Liver (tissue), 9 donors: ENCODE results near the gene UBAP2. TPM values are rescaled to one million over a fixed set of nuclear protein-coding genes. Genes with fewer than 3 reads are reported as not detected.

Experiments
- DNase-seq: peaks from one replicate; pipeline ENCODE4 v3.0.0-alpha.2; 2017; ENCODE audit warnings: low spot score
- H3K27ac ChIP-seq, 2 donors: one replicate each; pipeline ENCODE4 v1.7.0; 2013; ENCODE audit warnings: inconsistent platforms in 2 of 2, low read length in 2 of 2, control low read depth in 1 of 2, low read depth in 1 of 2, mild to moderate bottlenecking in 1 of 2
- H3K27me3 ChIP-seq, 4 donors: one replicate each; pipeline versions ENCODE4 v1.6.1 to v1.7.0; 2013; ENCODE audit warnings: low read length in 3 of 4, inconsistent platforms in 1 of 4, mild to moderate bottlenecking in 1 of 4, moderate library complexity in 1 of 4; ENCODE audit not compliant: control insufficient read depth in 4 of 4, insufficient read depth in 4 of 4
- H3K36me3 ChIP-seq, 4 donors: one replicate each; pipeline versions ENCODE4 v1.6.1 to v1.7.0; 2013; ENCODE audit warnings: low read length in 3 of 4, mild to moderate bottlenecking in 3 of 4, low read depth in 1 of 4, moderate library complexity in 1 of 4; ENCODE audit not compliant: control insufficient read depth in 4 of 4, insufficient read depth in 3 of 4
- H3K4me1 ChIP-seq, 4 donors: one replicate each; pipeline versions ENCODE4 v1.6.1 to v1.7.0; 2013; ENCODE audit warnings: low read length in 3 of 4, mild to moderate bottlenecking in 3 of 4, moderate library complexity in 1 of 4; ENCODE audit not compliant: control insufficient read depth in 4 of 4, insufficient read depth in 4 of 4
- H3K4me3 ChIP-seq, 3 donors: one replicate each; pipeline versions ENCODE4 v1.6.1 to v1.7.0; 2013; ENCODE audit warnings: low read length in 3 of 3, control low read depth in 1 of 3, low read depth in 1 of 3, mild to moderate bottlenecking in 1 of 3
- H3K9ac ChIP-seq, 2 donors: one replicate each; pipeline ENCODE4 v1.7.0; 2013; ENCODE audit warnings: low read length in 2 of 2, mild to moderate bottlenecking in 2 of 2, moderate library complexity in 2 of 2, control low read depth in 1 of 2, low read depth in 1 of 2
- H3K9me3 ChIP-seq, 4 donors: one replicate each; pipeline versions ENCODE4 v1.6.1 to v1.7.0; 2013; ENCODE audit warnings: low read length in 3 of 4; ENCODE audit not compliant: control insufficient read depth in 4 of 4
- ATF3 ChIP-seq: IDR thresholded peaks from 2 replicates; pipeline ENCODE4 v1.6.1; 2016; ENCODE audit warnings: antibody characterized with exemption
- CTCF ChIP-seq: fragments of 150-350 bp; IDR thresholded peaks from 2 replicates; pipeline ENCODE4 v1.5.1; 2017; ENCODE audit warnings: improper control_type of control experiment, low read depth, low read length; ENCODE audit not compliant: missing input control
- EGR1 ChIP-seq, 2 donors: IDR thresholded peaks; 2 replicates each; pipeline ENCODE4 v1.6.1; 2016 to 2018; ENCODE audit warnings: antibody characterized with exemption in 2 of 2, low read depth in 2 of 2
- FOXA1 ChIP-seq: IDR thresholded peaks from 2 replicates; pipeline ENCODE4 v1.6.1; 2016; ENCODE audit warnings: antibody characterized with exemption
- FOXA2 ChIP-seq: IDR thresholded peaks from 2 replicates; pipeline ENCODE4 v1.6.1; 2016; ENCODE audit warnings: antibody characterized with exemption
- GABPA ChIP-seq, 2 donors: IDR thresholded peaks in 1 of 2; conservative IDR thresholded peaks in 1 of 2; 2 replicates each; pipeline ENCODE4 v1.6.1; 2016; ENCODE audit warnings: antibody characterized with exemption in 2 of 2, mild to moderate bottlenecking in 1 of 2, moderate library complexity in 1 of 2
- HNF4A ChIP-seq, 2 donors: conservative IDR thresholded peaks; 2 replicates each; pipeline ENCODE4 v1.6.1; 2016; ENCODE audit warnings: antibody characterized with exemption in 2 of 2, mild to moderate bottlenecking in 2 of 2
- HNF4G ChIP-seq: IDR thresholded peaks from 2 replicates; pipeline ENCODE4 v1.6.1; 2016; ENCODE audit warnings: antibody characterized with exemption
- JUND ChIP-seq, 2 donors: IDR thresholded peaks; 2 replicates each; pipeline ENCODE4 v1.6.1; 2016; ENCODE audit warnings: antibody characterized with exemption in 2 of 2
- MAX ChIP-seq: IDR thresholded peaks from 2 replicates; pipeline ENCODE4 v1.6.1; 2016; ENCODE audit warnings: antibody characterized with exemption
- NR2F2 ChIP-seq: IDR thresholded peaks from 2 replicates; pipeline ENCODE4 v1.6.1; 2016; ENCODE audit warnings: antibody characterized with exemption
- RAD21 ChIP-seq, 2 donors: IDR thresholded peaks; 2 replicates each; pipeline ENCODE4 v1.6.1; 2016; ENCODE audit warnings: antibody characterized with exemption in 2 of 2, mild to moderate bottlenecking in 2 of 2
- REST ChIP-seq: IDR thresholded peaks from 2 replicates; pipeline ENCODE4 v1.6.1; 2016; ENCODE audit warnings: antibody characterized with exemption, mild to moderate bottlenecking
- RXRA ChIP-seq, 2 donors: IDR thresholded peaks; 2 replicates each; pipeline ENCODE4 v1.6.1; 2017 to 2018; ENCODE audit warnings: antibody characterized with exemption in 2 of 2, mild to moderate bottlenecking in 1 of 2
- SP1 ChIP-seq: IDR thresholded peaks from 2 replicates; pipeline ENCODE4 v1.6.1; 2018; ENCODE audit warnings: antibody characterized with exemption, mild to moderate bottlenecking
- TAF1 ChIP-seq: conservative IDR thresholded peaks from 2 replicates; pipeline ENCODE4 v1.6.1; 2016; ENCODE audit warnings: antibody characterized with exemption, mild to moderate bottlenecking
- YY1 ChIP-seq: IDR thresholded peaks from 2 replicates; pipeline ENCODE4 v1.6.1; 2016; ENCODE audit warnings: antibody characterized with exemption, mild to moderate bottlenecking
- ZBTB33 ChIP-seq: IDR thresholded peaks from 2 replicates; pipeline ENCODE4 v1.6.1; 2016; ENCODE audit warnings: antibody characterized with exemption
- WGBS: extraction: QIAGEN DNeasy Blood & Tissue Kit; methylation state at CpG from one replicate; pipeline ENCODE4 v1.1.7; 2013; 5-methylcytosine and 5-hydroxymethylcytosine counted together
- polyA plus RNA-seq, 2 donors: library from polyadenylated mRNA; stranded (reverse) in 1 of 2; unstranded in 1 of 2; fragments of 200-250 nt in 1 of 2; fragments of >200 nt in 1 of 2; fragmentation: Nextera tagmentation in 1 of 2; extraction: Ambion mirVana in 1 of 2; gene quantifications; one replicate each; pipeline versions ENCODE4 v1.2.1 to v1.2.3, GENCODE V29; 2013 to 2015
- total RNA-seq, 2 donors: library from RNA; depleted of rRNA; stranded (reverse); fragments of >200 nt; gene quantifications; one replicate each; pipeline ENCODE4 v1.2.3, GENCODE V29; 2014
- donor health status: healthy.
- donor health status: healthy.
- donor health status: healthy.
- donor health status: healthy.
- donor health status: healthy.

UBAP2 gene
- total and polyA plus RNA-seq, 4 donors = 5.4 to 12.6 (median 8.3) TPM

GRCh38 chr9:34072410-34072809 lies 23.7 kb upstream of the UBAP2 start:
- Histone ChIP-seq H3K4me3 (no peak overlapping the region), H3K36me3 (no peaks in the 10 kb centered on the region), H3K27ac (no peak overlapping the region), H3K4me1 (peaks cover 3 to 18% (median 15%) of the 10 kb centered on the region in 4 donors), H3K9me3 (no peaks in the 10 kb centered on the region), H3K27me3 (no peaks in the 10 kb centered on the region), H3K9ac (no peak overlapping the region)
- no peak for DNase-seq
- no peak for TF ChIP-seq TAF1
- TF ChIP-seq EGR1 (IDR thresholded peaks at IDR 0.05; ENCODE audit: low read depth in 2 of 2) = no peak
- TF ChIP-seq RXRA (IDR thresholded peaks at IDR 0.05) = no peak
- TF ChIP-seq NR2F2 = no peak
- no peak for TF ChIP-seq HNF4A (conservative IDR thresholded peaks at IDR 0.05)
- TF ChIP-seq JUND (IDR thresholded peaks at IDR 0.05) = no peak
- no peak for TF ChIP-seq REST
- no peak for TF ChIP-seq RAD21 (IDR thresholded peaks at IDR 0.05)
- TF ChIP-seq CTCF = no peak
- TF ChIP-seq GABPA (IDR thresholded peaks at IDR 0.05 in 1 of 2, conservative IDR thresholded peaks at IDR 0.05 in 1 of 2) = no peak
- TF ChIP-seq FOXA2 = no peak
- no peak for TF ChIP-seq ATF3
- no peak for TF ChIP-seq YY1
- no peak for TF ChIP-seq FOXA1
- no peak for TF ChIP-seq MAX
- no peak for TF ChIP-seq HNF4G
- no peak for TF ChIP-seq SP1
- 96% methylated on average over 2 of the region's 2 CpGs for WGBS

- Histone ChIP-seq H3K27ac (no peak overlapping the region), H3K27me3 (no peaks in the 10 kb centered on the region), H3K36me3 (no peaks in the 10 kb centered on the region), H3K4me3 (no peak overlapping the region), H3K4me1 (peaks cover 3 to 18% (median 15%) of the 10 kb centered on the region in 4 donors), H3K9me3 (no peaks in the 10 kb centered on the region), H3K9ac (no peak overlapping the region)
- 90% methylated on average over 5 of the region's 5 CpGs for WGBS
- no peak for DNase-seq
- TF ChIP-seq GABPA (IDR thresholded peaks at IDR 0.05 in 1 of 2, conservative IDR thresholded peaks at IDR 0.05 in 1 of 2) (no peak), TAF1 (no peak), SP1 (no peak), ATF3 (no peak), REST (no peak), ZBTB33 (no peak), NR2F2 (no peak), FOXA2 (no peak), MAX (no peak), YY1 (no peak)
Measured at GRCh38 chr9:34070606-34071324, 22.1 kb upstream of the UBAP2 start.
